Mucosa of stomach (tissue), 1 donor: ENCODE measurements around the gene CARD14.

Source experiments
- H3K27me3 ChIP-seq: one replicate; pipeline ENCODE4 v1.7.0; 2013; ENCODE audit warnings: mild to moderate bottlenecking, low read length; ENCODE audit not compliant: control insufficient read depth, insufficient read depth
- H3K36me3 ChIP-seq: one replicate; pipeline ENCODE4 v1.7.0; 2013; ENCODE audit warnings: low read length; ENCODE audit not compliant: control insufficient read depth, insufficient read depth
- H3K4me1 ChIP-seq: one replicate; pipeline ENCODE4 v1.7.0; 2013; ENCODE audit warnings: mild to moderate bottlenecking, low read length; ENCODE audit not compliant: control insufficient read depth, insufficient read depth
- H3K4me3 ChIP-seq: one replicate; pipeline ENCODE4 v1.7.0; 2013; ENCODE audit warnings: low read length
- H3K9ac ChIP-seq: one replicate; pipeline ENCODE4 v1.7.0; 2013; ENCODE audit warnings: mild to moderate bottlenecking, low read length, moderate library complexity
- H3K9me3 ChIP-seq: one replicate; pipeline ENCODE4 v1.7.0; 2013; ENCODE audit warnings: mild to moderate bottlenecking, low read length, moderate library complexity; ENCODE audit not compliant: control insufficient read depth
- donor health status: Pancreatic carcinoma.

CARD14 gene

DNA sequence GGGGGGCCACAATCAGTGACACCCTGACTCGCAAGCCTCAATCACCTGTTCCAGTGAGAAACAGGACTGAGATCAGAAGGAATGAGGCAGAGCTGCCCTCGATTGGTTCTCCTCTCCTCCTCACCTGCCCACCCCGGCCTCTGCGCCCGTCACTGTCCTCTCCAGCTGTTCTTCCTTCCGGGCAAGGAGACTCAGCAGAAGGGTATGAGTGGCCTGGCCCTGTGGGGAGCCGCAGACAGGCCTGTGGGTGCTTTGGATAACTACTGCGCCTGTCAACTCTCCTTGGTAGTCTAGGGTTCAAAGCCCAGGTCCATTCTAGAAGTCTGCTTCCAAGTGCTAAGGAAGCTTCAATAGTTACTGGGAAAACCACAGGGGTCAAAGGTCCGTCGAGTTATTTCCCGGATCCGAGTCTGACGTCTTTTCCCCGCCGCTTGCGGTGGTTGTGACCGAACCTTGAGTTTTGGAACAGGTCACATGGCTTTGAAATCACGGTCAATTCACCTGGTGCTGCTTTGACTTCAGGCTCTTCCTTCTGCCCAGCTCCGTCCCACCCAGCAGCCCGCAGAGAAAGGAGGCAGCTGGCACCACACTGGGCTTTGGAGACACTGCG is 8.3 kb downstream of the CARD14 start:
- Histone ChIP-seq H3K4me3 (no peak overlapping the region), H3K9me3 (no peaks in the 10 kb centered on the region), H3K36me3 (no peaks in the 10 kb centered on the region), H3K4me1 (peaks cover 6% of the 10 kb centered on the region), H3K27me3 (peaks cover 4% of the 10 kb centered on the region), H3K9ac (no peak overlapping the region)

DNA sequence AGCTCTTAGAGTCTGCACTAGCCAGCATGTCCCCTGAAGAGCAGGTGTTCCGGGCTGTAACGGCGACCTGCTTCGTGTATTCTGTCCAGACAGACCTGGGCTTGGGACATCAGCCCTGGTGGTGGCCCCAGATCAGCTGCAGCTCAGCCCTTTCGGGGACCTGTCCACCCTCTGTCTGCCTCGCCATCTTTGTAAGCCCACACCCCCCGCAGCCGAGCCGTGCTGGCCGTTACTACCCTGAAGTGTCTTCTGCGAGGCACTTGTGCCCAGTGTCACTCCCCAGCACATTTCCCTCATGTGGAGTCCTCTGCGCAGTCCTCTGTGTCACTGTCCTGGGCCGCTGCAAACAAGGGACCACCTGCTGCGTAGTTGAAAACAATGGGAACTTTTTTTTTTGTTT is 10.4 kb downstream of the CARD14 start:
- H3K9ac ChIP-seq, result no peak overlapping the region
- H3K4me3 ChIP-seq, result no peak overlapping the region
- H3K27me3 ChIP-seq, result peaks cover 4% of the 10 kb centered on the region
- no peaks in the 10 kb centered on the region for H3K36me3 ChIP-seq
- no peaks in the 10 kb centered on the region for H3K9me3 ChIP-seq
- H3K4me1 ChIP-seq, result peaks cover 5% of the 10 kb centered on the region

DNA sequence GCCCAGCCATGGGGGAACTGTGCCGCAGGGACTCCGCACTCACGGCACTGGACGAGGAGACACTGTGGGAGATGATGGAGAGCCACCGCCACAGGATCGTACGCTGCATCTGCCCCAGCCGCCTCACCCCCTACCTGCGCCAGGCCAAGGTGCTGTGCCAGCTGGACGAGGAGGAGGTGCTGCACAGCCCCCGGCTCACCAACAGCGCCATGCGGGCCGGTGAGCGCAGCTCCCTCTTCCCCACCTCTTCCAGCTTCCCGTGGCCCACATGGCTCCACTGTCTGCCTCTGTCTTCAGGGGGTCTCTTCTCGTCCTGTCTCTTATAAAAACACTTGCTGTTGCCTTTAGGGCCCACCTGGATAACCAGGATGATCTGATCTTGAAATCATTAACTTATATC is 11.6 kb downstream of the CARD14 start:
- Histone ChIP-seq H3K4me1 (no peaks in the 10 kb centered on the region), H3K9me3 (no peaks in the 10 kb centered on the region), H3K36me3 (no peaks in the 10 kb centered on the region), H3K4me3 (no peak overlapping the region), H3K9ac (no peak overlapping the region), H3K27me3 (no peaks in the 10 kb centered on the region)

DNA sequence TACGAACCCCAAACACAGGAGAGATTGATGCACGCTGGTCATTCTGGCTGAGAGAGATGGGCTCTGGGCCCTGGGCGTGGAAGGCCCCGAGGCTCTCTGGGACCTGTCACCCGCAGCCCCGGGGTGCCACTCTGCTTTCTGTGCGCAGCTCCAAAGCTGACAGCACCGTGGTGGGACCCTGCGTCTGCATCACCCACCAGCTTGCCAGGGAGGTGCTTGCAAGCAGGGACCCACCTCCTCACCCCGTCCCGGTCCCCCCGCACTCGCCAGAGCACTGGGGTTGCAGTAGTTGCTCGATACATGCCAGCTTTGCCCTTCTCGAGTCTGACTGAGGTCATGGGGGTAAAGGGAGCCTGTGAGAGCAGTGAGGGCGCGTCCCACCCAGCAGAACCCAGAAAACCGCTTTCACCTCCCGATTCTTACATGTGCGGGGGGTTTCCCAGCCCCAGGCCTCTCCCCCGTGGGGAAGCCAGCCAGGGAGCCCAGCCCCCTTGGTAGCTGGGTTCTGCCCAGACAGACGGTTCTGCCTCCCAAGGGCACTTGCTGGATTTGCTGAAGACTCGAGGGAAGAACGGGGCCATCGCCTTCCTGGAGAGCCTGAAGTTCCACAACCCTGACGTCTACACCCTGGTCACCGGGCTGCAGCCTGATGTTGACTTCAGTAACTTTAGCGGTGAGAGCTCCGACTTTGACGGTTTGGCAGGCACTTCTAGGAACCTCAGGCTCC is 12.5 kb downstream of the CARD14 start:
- Histone ChIP-seq H3K36me3 (no peaks in the 10 kb centered on the region), H3K4me1 (peaks cover 4% of the 10 kb centered on the region), H3K27me3 (no peaks in the 10 kb centered on the region), H3K9ac (no peak overlapping the region), H3K4me3 (no peak overlapping the region), H3K9me3 (no peaks in the 10 kb centered on the region)

DNA sequence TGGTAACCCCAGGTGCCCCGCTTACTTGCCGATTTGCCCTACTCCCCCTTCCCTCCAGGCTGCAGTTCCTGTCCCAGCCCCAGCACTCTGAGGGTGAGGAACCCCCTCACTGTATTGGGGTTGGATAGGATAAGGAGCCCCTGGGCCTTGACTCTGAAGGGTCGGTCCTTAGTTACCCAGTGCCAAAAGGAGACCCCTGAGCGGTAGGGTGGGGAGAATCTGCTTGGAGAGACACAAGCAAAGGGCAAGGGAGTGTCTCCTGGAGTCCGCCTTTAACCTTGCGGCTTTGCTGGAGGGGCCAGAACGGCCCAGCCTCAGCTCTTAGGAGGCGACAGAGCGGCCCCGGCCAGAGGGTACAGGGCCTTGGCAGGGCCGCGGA is 13.0 kb downstream of the CARD14 start:
- Histone ChIP-seq H3K4me1 (peaks cover 8% of the 10 kb centered on the region), H3K9ac (no peak overlapping the region), H3K27me3 (no peaks in the 10 kb centered on the region), H3K36me3 (no peaks in the 10 kb centered on the region), H3K9me3 (no peaks in the 10 kb centered on the region), H3K4me3 (no peak overlapping the region)

DNA sequence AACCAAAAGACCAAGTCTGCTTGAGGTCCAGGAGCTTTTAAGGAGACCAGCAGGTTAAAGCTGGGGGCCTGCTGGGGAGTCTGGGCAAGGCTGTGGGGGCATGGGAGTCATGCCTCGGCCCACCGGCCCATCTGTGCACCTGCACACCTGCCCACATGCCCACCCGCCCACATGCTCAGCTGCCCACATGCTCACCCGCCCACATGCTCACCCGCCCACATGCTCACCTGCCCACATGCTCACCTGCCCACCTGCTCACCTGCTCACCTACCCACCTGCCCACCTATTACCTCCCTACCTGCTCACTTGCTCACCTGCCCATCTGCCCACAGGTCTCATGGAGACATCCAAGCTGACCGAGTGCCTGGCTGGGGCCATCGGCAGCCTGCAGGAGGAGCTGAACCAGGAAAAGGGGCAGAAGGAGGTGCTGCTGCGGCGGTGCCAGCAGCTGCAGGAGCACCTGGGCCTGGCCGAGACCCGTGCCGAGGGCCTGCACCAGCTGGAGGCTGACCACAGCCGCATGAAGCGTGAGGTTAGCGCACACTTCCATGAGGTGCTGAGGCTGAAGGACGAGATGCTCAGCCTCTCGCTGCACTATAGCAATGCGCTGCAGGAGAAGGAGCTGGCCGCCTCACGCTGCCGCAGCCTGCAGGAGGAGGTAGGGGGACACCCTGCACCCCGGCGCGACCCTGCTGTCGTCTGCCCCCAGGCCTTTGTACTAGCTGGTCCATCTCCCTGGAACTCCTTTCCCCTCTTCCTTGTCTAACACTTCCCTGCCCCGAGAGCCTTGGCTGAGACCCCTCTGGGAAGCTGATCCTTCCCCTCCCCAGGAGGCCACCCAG is 14.0 kb downstream of the CARD14 start:
- Histone ChIP-seq H3K9me3 (no peaks in the 10 kb centered on the region), H3K36me3 (no peaks in the 10 kb centered on the region), H3K4me1 (peaks cover 14% of the 10 kb centered on the region), H3K9ac (no peak overlapping the region), H3K4me3 (no peak overlapping the region), H3K27me3 (no peaks in the 10 kb centered on the region)

DNA sequence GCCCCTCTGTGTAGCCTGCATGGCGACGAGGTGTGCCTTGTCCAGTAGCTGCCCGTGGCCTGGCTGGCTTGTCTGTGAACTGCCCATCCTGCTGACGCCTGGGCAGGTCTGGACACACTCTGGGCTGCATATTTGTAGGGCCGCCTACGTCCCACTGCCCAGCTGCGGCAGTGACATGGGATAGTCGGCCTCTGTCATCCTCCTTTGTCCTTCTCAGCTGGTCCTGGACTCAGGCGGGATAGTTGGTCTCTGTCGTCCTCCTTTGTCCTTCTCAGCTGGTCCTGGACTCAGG is 14.5 kb downstream of the CARD14 start:
- H3K9ac ChIP-seq, result no peak overlapping the region
- H3K27me3 ChIP-seq, result no peaks in the 10 kb centered on the region
- no peaks in the 10 kb centered on the region for H3K36me3 ChIP-seq
- no peaks in the 10 kb centered on the region for H3K9me3 ChIP-seq
- H3K4me1 ChIP-seq, result peaks cover 14% of the 10 kb centered on the region
- no peak overlapping the region for H3K4me3 ChIP-seq

DNA sequence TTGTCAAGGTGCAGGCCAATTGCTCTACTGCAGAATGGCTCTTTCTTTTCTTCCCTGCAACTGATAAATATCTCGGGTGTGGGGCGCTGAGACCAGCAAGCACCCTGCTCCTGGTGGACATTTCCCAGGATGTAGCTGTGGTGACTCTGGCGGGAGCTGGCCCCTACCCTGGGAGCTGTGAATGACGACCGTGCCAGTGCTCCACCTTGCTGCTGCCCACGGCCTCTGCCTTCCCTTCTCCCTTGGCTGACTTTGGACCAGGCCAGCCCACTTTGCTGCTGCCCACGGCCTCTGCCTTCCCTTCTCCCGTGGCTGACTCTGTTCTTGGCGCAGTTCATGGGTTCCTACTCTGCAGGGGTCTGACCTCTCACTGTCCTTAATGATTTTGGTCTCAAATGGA is 16.1 kb downstream of the CARD14 start:
- peaks cover 14% of the 10 kb centered on the region for H3K4me1 ChIP-seq
- H3K9me3 ChIP-seq, result no peaks in the 10 kb centered on the region
- no peaks in the 10 kb centered on the region for H3K27me3 ChIP-seq
- no peaks in the 10 kb centered on the region for H3K36me3 ChIP-seq
- no peak overlapping the region for H3K4me3 ChIP-seq
- no peak overlapping the region for H3K9ac ChIP-seq

DNA sequence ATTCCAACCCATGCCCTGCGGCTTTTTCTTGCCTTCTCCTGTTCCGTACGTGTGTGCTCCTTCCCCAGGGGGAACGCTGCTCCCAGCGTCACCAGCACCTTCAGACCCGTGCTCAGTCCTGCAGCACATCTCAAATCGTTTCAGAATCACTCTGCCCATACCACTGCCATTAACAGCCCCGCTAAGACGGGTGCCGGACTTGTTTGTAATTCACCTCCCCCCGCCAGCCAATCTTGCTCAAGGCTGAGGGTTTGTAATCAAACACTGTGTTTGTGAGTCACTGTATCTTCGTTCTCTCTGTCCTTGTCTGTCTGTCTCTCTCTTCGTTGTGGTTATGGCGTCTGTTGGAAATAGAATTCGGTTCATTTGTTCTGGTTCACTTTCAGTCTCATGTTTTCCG is 17.3 kb downstream of the CARD14 start:
- Histone ChIP-seq H3K4me3 (peak overlapping the region; percentile 43), H3K9me3 (no peaks in the 10 kb centered on the region), H3K9ac (peak overlapping the region; percentile 16), H3K36me3 (no peaks in the 10 kb centered on the region), H3K27me3 (no peaks in the 10 kb centered on the region), H3K4me1 (peaks cover 14% of the 10 kb centered on the region)

DNA sequence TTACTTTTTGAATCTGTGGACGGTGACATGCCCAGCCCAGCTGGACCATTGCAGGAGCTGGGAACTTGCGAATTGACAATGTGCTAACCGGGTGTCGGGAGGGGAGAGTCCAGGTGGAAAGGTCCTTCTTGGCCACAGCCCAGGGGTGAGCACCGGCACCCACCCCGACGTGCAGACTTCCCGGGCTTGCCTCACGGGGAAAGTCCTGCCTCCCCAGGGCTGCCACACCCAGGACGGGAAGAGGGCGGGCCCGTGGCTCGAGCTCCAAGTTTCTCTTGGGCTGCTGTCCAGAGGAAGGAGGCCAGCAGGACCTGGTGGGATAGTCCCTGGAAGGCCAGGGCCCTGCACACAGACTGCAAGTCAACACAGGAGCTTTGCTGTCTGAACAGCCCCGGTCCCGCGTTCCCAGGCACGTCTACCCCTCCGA is 17.7 kb downstream of the CARD14 start:
- no peaks in the 10 kb centered on the region for H3K36me3 ChIP-seq
- peaks cover 14% of the 10 kb centered on the region for H3K4me1 ChIP-seq
- H3K9ac ChIP-seq, result peak overlapping the region; percentile 16
- no peaks in the 10 kb centered on the region for H3K9me3 ChIP-seq
- H3K4me3 ChIP-seq, result peak overlapping the region; percentile 43
- H3K27me3 ChIP-seq, result no peaks in the 10 kb centered on the region

DNA sequence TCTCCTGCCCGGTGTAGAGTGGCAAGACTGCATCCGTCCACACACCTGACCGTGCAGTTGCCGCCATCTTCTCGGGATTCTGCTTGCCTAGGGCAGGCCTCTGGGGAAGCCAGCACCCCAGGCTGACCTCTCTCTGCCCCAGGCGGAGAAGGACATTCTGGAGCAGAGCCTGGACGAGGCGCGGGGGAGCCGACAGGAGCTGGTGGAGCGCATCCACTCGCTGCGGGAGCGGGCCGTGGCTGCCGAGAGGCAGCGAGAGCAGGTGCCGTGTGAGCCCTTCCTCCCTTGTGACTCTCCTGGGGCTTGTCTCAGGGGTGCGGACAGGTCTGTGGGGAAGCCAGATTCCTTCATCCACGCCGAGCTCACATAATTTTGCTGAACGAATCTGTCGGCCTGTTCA is 19.8 kb downstream of the CARD14 start:
- H3K4me3 ChIP-seq, result no peak overlapping the region
- H3K9me3 ChIP-seq, result no peaks in the 10 kb centered on the region
- H3K36me3 ChIP-seq, result no peaks in the 10 kb centered on the region
- peaks cover 14% of the 10 kb centered on the region for H3K4me1 ChIP-seq
- H3K27me3 ChIP-seq, result no peaks in the 10 kb centered on the region
- no peak overlapping the region for H3K9ac ChIP-seq

DNA sequence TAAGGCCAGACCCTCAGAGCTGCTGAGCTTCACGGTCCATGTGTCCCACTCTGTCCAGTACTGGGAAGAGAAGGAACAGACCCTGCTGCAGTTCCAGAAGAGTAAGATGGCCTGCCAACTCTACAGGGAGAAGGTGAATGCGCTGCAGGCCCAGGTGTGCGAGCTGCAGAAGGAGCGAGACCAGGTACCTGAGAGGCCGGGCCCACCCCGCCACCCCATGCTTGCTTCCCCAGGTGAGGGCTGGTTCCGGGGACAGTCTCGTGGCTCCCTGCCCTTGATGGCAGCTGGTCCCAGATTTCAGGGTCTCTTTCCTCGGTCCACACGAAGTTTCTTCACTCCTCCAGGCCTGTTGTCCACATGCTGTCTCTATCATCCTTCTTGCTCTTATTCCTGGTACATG is 20.9 kb downstream of the CARD14 start:
- peaks cover 9% of the 10 kb centered on the region for H3K27me3 ChIP-seq
- peaks cover 14% of the 10 kb centered on the region for H3K4me1 ChIP-seq
- H3K9ac ChIP-seq, result no peak overlapping the region
- no peaks in the 10 kb centered on the region for H3K9me3 ChIP-seq
- no peak overlapping the region for H3K4me3 ChIP-seq
- no peaks in the 10 kb centered on the region for H3K36me3 ChIP-seq
